ENCODE results near the gene TLL2. TPM values are rescaled to one million over a fixed set of nuclear protein-coding genes. Genes with fewer than 3 reads are reported as not detected.

The TLL2 gene
- total and polyA plus RNA-seq, 9 of the 15 experiments (the other 6 are each of a cell fraction or from before 2014, with no cell fraction given): 0.09 TPM; not detected in 8

DNA sequence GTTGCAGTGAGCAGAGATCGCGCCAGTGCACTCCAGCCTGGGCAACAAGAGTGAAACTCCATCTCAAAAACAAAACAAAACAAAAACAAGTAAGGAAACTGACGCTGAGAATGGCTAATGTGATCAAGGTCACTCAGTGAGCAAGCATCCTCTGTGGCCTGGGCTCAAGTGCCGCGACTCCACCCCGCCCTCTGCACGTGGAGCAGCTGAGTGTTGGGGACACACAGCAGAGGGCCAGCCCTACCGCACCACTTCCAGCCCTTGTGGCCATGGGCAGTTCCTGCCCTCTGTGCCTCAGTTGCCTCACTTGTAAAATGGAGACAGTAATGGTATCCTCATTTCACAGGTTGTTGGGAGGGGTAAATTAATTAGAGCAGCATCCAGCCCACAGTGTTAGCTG is 134.0 kb downstream of the TLL2 start (continued):
- TF ChIP-seq, protein P1, sequence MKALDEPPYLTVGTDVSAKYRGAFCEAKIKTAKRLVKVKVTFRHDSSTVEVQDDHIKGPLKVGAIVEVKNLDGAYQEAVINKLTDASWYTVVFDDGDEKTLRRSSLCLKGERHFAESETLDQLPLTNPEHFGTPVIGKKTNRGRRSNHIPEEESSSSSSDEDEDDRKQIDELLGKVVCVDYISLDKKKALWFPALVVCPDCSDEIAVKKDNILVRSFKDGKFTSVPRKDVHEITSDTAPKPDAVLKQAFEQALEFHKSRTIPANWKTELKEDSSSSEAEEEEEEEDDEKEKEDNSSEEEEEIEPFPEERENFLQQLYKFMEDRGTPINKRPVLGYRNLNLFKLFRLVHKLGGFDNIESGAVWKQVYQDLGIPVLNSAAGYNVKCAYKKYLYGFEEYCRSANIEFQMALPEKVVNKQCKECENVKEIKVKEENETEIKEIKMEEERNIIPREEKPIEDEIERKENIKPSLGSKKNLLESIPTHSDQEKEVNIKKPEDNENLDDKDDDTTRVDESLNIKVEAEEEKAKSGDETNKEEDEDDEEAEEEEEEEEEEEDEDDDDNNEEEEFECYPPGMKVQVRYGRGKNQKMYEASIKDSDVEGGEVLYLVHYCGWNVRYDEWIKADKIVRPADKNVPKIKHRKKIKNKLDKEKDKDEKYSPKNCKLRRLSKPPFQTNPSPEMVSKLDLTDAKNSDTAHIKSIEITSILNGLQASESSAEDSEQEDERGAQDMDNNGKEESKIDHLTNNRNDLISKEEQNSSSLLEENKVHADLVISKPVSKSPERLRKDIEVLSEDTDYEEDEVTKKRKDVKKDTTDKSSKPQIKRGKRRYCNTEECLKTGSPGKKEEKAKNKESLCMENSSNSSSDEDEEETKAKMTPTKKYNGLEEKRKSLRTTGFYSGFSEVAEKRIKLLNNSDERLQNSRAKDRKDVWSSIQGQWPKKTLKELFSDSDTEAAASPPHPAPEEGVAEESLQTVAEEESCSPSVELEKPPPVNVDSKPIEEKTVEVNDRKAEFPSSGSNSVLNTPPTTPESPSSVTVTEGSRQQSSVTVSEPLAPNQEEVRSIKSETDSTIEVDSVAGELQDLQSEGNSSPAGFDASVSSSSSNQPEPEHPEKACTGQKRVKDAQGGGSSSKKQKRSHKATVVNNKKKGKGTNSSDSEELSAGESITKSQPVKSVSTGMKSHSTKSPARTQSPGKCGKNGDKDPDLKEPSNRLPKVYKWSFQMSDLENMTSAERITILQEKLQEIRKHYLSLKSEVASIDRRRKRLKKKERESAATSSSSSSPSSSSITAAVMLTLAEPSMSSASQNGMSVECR (CRISPR knock-in tag; IDR thresholded peaks at IDR 0.05): no peak

DNA sequence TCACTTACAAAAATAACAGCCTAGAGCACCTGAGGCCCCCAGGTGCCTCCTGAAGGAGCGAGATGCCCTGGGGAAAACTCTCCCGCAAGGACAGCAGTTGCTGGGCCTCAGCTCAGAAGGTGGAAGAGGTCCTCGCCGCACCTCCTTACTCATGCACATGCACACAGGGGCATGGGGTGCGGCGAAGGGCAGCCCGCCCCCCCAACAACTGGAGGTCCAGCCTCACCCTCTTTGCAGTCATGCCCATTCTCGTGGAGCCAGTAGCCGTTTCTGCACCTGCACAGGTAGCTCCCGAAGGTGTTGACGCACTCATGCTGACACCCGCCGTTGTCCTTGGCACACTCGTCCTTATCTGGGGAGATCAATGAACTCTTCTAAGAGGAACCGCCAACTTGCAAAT is 135.0 kb downstream of the TLL2 start:
- no peaks in the 10 kb centered on the region for H3K36me3 ChIP-seq (ENCODE audit: control insufficient read depth, insufficient read depth, low read length)
- peaks cover 0 to 7% of the 10 kb centered on the region in 2 experiments; a peak in 1 of 5 replicates for H3K4me1 ChIP-seq (replicated peaks in 1 of 2; ENCODE audit: control insufficient read depth in 2 of 2, insufficient read depth in 2 of 2, low read length in 2 of 2)
- no peaks in the 10 kb centered on the region for H3K9me1 ChIP-seq (ENCODE audit: control insufficient read depth, insufficient read depth, low read length)
- ChIA-PET POLR2A (no interaction called here), CTCF (ENCODE audit: low intra/inter-chr PET ratio) (no interaction called here)
- TF ChIP-seq NR4A1 (CRISPR knock-in tag; IDR thresholded peaks at IDR 0.05): no peak
- TF ChIP-seq NR4A1 (tag; IDR thresholded peaks at IDR 0.05): no peak
- TF ChIP-seq, protein P2, sequence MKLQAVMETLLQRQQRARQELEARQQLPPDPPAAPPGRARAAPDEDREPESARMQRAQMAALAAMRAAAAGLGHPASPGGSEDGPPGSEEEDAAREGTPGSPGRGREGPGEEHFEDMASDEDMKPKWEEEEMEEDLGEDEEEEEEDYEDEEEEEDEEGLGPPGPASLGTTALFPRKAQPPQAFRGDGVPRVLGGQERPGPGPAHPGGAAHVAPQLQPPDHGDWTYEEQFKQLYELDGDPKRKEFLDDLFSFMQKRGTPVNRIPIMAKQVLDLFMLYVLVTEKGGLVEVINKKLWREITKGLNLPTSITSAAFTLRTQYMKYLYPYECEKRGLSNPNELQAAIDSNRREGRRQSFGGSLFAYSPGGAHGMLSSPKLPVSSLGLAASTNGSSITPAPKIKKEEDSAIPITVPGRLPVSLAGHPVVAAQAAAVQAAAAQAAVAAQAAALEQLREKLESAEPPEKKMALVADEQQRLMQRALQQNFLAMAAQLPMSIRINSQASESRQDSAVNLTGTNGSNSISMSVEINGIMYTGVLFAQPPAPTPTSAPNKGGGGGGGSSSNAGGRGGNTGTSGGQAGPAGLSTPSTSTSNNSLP (IDR thresholded peaks at IDR 0.05; ENCODE audit: borderline replicate concordance, low read depth, low read length): no peak
- TF ChIP-seq RAD51 (IDR thresholded peaks at IDR 0.05; ENCODE audit: borderline replicate concordance, low read depth): no peak
- no peak for TF ChIP-seq CCNT2 (IDR thresholded peaks at IDR 0.05; ENCODE audit: borderline replicate concordance, extremely low read depth, insufficient read length, low read depth, low read length)
- TF ChIP-seq, protein P3, sequence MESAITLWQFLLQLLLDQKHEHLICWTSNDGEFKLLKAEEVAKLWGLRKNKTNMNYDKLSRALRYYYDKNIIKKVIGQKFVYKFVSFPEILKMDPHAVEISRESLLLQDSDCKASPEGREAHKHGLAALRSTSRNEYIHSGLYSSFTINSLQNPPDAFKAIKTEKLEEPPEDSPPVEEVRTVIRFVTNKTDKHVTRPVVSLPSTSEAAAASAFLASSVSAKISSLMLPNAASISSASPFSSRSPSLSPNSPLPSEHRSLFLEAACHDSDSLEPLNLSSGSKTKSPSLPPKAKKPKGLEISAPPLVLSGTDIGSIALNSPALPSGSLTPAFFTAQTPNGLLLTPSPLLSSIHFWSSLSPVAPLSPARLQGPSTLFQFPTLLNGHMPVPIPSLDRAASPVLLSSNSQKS (CRISPR knock-in tag; IDR thresholded peaks at IDR 0.05): no peak
- no peak overlapping the region for H3K9ac ChIP-seq (ENCODE audit: insufficient read depth in 1 of 2, low read depth in 2 of 2, low read length in 2 of 2)
- FAIRE-seq (no peak), DNase-seq (ENCODE audit: extremely low read depth in 1 of 4, low spot score in 3 of 4) (no peak), ATAC-seq (no peak)
- no peak overlapping the region for H2AFZ ChIP-seq (ENCODE audit: low read depth, low read length)
- intact Hi-C loops (cut with micrococcal nuclease): loop anchor here (10.0 kb wide), 1 partner anchor 366 kb away; no protein-coding TSS in a partner anchor
- no TSS peak for BruUV-seq (replicated peaks)
- no peaks in the 10 kb centered on the region for H3K9me3 ChIP-seq (replicated peaks; ENCODE audit: control insufficient read depth, insufficient read depth, low read depth, low read length)
- peaks cover 0 to 33% of the 10 kb centered on the region in 2 experiments; a peak in 4 of 5 replicates for H3K27me3 ChIP-seq (ENCODE audit: control insufficient read depth in 2 of 2, insufficient read depth in 2 of 2, low read length in 2 of 2)
- no peak overlapping the region for H3K4me3 ChIP-seq
- no peaks in the 10 kb centered on the region for H4K20me1 ChIP-seq (replicated peaks; ENCODE audit: control insufficient read depth, insufficient read depth, low read length)
- no peaks in the 10 kb centered on the region for H3K79me2 ChIP-seq (ENCODE audit: control insufficient read depth, insufficient read depth, low read length)
- no peak overlapping the region for H3K4me2 ChIP-seq (ENCODE audit: insufficient read depth, low read length)
- 5% methylated on average over 9 of the region's 15 CpGs for WGBS (ENCODE audit: insufficient coverage, low coverage, missing lambda C conversion rate)
- in situ Hi-C loops (cut with MboI): no loop called here
- H3K27ac ChIP-seq (ENCODE audit: extremely low read depth, low read depth, low read length): no peak overlapping the region

Data from K562 (cell line).